HepG2 (cell line): ENCODE measurements around the gene P2RX1. TPM values are rescaled to one million over a fixed set of nuclear protein-coding genes. Genes with fewer than 3 reads are reported as not detected.

ENCODE experiments used
- CEBPG ChIP-seq: IDR thresholded peaks from 2 replicates; pipeline ENCODE4 v1.6.1; 2016
- FOXO4 ChIP-seq: sonication (generic); formaldehyde crosslinking; conservative IDR thresholded peaks from 2 replicates; pipeline ENCODE4 v1.8.1; 2023; ENCODE audit warnings: missing genetic modification reagents
- HOXD1 ChIP-seq: sonication (generic); formaldehyde crosslinking; IDR thresholded peaks from 2 replicates; pipeline ENCODE4 v1.5.0; 2020; ENCODE audit warnings: missing genetic modification reagents
- MXI1 ChIP-seq: IDR thresholded peaks from 3 replicates; pipeline ENCODE4 v1.6.1; 2012; ENCODE audit warnings: low read depth, low read length, inconsistent platforms, borderline replicate concordance
- PLRG1 ChIP-seq: fragments of 450-650 bp; conservative IDR thresholded peaks from 2 replicates; pipeline ENCODE4 v1.6.1; 2016
- PRDM15 ChIP-seq: sonication (generic); formaldehyde crosslinking; IDR thresholded peaks from 2 replicates; pipeline ENCODE4 v1.4.0; 2020; ENCODE audit warnings: missing genetic modification reagents
- ZBTB25 ChIP-seq: IDR thresholded peaks from 2 replicates; pipeline ENCODE4 v1.6.1; 2018; ENCODE audit warnings: missing genetic modification reagents
- ZFP62 ChIP-seq: sonication (generic); formaldehyde crosslinking; IDR thresholded peaks from 2 replicates; pipeline ENCODE4 v1.4.0; 2020; ENCODE audit warnings: missing genetic modification reagents
- ZNF335 ChIP-seq: sonication (generic); formaldehyde crosslinking; IDR thresholded peaks from 2 replicates; pipeline ENCODE4 v1.4.0; 2020; ENCODE audit warnings: missing genetic modification reagents
- ZNF607 ChIP-seq: sonication (generic); formaldehyde crosslinking; IDR thresholded peaks from 2 replicates; pipeline ENCODE4 v1.5.1; 2020; ENCODE audit warnings: missing genetic modification reagents, mild to moderate bottlenecking, borderline replicate concordance
- polyA plus RNA-seq, 8 experiments: library from polyadenylated mRNA; depleted of rRNA in 3 of 8; stranded (reverse) in 7 of 8; unstranded in 1 of 8; fragments of >200 nt; fragmentation: Illumina TruSeq in 4 of 8; extraction: Trizol in 4 of 8; gene quantifications; 2 replicates each; pipeline versions ENCODE4 v1.2.1 to v1.2.3, GENCODE V29; 2011 to 2016; ENCODE audit warnings: low read depth in 4 of 8, missing spikeins in 1 of 8, mixed read lengths in 1 of 8; ENCODE audit not compliant: insufficient read depth in 1 of 8
- total RNA-seq, 5 experiments: library from RNA; depleted of rRNA; stranded (reverse); fragments of >200 nt; fragmentation: Illumina TruSeq; extraction: Trizol; gene quantifications; 2 replicates each; pipeline ENCODE4 v1.2.3, GENCODE V29; 2016; ENCODE audit warnings: low read depth in 1 of 5
- TF ChIP-seq, protein P1 (sequence below): sonication (generic); formaldehyde crosslinking; IDR thresholded peaks from 2 replicates; pipeline ENCODE4 v1.5.1; 2020; ENCODE audit warnings: missing genetic modification reagents, mild to moderate bottlenecking, borderline replicate concordance

P2RX1 gene
- total and polyA plus RNA-seq, 2 of the 13 experiments (the other 11 are each of a cell fraction or from before 2014, with no cell fraction given): 0.04 to 0.50 TPM

DNA sequence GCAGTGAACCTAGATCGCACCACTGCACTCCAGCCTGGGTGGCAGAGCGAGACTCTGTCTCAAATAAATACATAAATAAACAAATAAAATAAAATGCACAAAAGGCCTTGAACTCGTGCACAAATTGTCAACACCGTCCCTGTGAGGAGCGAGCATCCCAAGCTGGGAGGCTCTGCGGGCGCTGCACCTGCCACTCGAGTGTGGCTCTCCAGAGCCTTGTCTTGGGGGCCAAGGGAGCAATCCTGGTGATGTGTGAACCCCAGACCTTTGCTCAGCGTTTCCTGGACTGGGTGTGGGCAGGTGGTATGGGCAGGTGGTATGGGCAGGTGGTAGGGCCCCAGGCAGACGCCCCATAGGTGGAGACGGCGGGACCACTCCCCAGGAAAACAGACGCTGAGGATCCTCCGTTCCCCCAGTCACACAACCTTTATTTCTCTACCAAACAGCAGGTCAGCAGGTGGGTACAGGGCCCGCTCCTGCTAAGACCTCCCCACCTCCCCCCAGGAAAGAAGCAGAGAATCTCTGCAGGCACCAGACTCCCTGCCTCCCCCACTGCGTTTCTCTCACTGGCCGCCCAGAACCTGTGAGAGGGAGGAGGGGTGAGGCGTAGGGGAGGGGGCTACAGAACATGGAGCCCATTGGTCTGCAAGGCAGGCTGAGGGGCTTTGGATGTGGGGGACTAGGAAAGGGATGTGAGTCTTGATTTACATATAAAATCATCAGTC, 7.4 kb upstream of the P2RX1 start (continued):
- TF ChIP-seq PLRG1 (no peak), PRDM15 (CRISPR knock-in tag) (no peak), HOXD1 (CRISPR knock-in tag) (no peak), ZBTB25 (CRISPR knock-in tag) (no peak), FOXO4 (CRISPR knock-in tag) (no peak), ZFP62 (CRISPR knock-in tag) (no peak), MXI1 (no peak), CEBPG (no peak), ZNF335 (no peak), ZNF607 (CRISPR knock-in tag) (no peak)
- TF ChIP-seq, protein P1, sequence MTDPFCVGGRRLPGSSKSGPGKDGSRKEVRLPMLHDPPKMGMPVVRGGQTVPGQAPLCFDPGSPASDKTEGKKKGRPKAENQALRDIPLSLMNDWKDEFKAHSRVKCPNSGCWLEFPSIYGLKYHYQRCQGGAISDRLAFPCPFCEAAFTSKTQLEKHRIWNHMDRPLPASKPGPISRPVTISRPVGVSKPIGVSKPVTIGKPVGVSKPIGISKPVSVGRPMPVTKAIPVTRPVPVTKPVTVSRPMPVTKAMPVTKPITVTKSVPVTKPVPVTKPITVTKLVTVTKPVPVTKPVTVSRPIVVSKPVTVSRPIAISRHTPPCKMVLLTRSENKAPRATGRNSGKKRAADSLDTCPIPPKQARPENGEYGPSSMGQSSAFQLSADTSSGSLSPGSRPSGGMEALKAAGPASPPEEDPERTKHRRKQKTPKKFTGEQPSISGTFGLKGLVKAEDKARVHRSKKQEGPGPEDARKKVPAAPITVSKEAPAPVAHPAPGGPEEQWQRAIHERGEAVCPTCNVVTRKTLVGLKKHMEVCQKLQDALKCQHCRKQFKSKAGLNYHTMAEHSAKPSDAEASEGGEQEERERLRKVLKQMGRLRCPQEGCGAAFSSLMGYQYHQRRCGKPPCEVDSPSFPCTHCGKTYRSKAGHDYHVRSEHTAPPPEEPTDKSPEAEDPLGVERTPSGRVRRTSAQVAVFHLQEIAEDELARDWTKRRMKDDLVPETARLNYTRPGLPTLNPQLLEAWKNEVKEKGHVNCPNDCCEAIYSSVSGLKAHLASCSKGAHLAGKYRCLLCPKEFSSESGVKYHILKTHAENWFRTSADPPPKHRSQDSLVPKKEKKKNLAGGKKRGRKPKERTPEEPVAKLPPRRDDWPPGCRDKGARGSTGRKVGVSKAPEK (CRISPR knock-in tag): no peak
